Cardiac muscle cell (in vitro differentiated cells and primary cell): ENCODE results near the gene RNF141. TPM values are rescaled to one million over a fixed set of nuclear protein-coding genes. Genes with fewer than 3 reads are reported as not detected.

Source experiments
- DNase-seq, 2 donors: peaks; one replicate each; pipeline versions ENCODE4 v3.0.0 to v3.0.0-alpha.2; 2010 to 2017; ENCODE audit warnings: low read depth in 1 of 2, low spot score in 1 of 2
- H3K27ac ChIP-seq: fragments of 200-600 bp; sonication (generic); 2 replicates; pipeline ENCODE4 v1.5.1; 2016
- H3K27me3 ChIP-seq: fragments of 200-600 bp; sonication (generic); 2 replicates; pipeline ENCODE4 v1.6.0; 2016; ENCODE audit warnings: control low read depth
- H3K36me3 ChIP-seq: fragments of 200-600 bp; sonication (generic); 2 replicates; pipeline ENCODE4 v1.5.1; 2016; ENCODE audit warnings: control low read depth
- H3K4me1 ChIP-seq: fragments of 200-600 bp; sonication (generic); 2 replicates; pipeline ENCODE4 v1.8.1; 2017; ENCODE audit warnings: low read depth, mild to moderate bottlenecking, mixed run types
- H3K4me3 ChIP-seq: fragments of 200-600 bp; sonication (generic); 2 replicates; pipeline ENCODE4 v1.5.1; 2016; ENCODE audit warnings: mild to moderate bottlenecking
- H3K9me3 ChIP-seq: fragments of 200-600 bp; sonication (generic); 2 replicates; pipeline ENCODE4 v1.5.1; 2017; ENCODE audit warnings: low read depth, mild to moderate bottlenecking, control low read depth
- CTCF ChIP-seq: IDR thresholded peaks from 2 replicates; pipeline ENCODE4 v1.5.1; 2012; ENCODE audit warnings: low read depth, mild to moderate bottlenecking, low read length
- polyA plus RNA-seq: library from polyadenylated mRNA; unstranded; fragments of >200 nt; fragmentation: Nextera tagmentation; extraction: Ambion mirVana; gene quantifications from 2 replicates; pipeline ENCODE4 v1.2.1, GENCODE V29; 2016
- total RNA-seq: library from RNA; depleted of rRNA; stranded (reverse); fragments of >200 nt; gene quantifications from 2 replicates; pipeline ENCODE4 v1.2.3, GENCODE V29; 2016

Gene RNF141
- total and polyA plus RNA-seq, 2 experiments from 2014 or later, result 12.4 to 19.9 TPM

DNA sequence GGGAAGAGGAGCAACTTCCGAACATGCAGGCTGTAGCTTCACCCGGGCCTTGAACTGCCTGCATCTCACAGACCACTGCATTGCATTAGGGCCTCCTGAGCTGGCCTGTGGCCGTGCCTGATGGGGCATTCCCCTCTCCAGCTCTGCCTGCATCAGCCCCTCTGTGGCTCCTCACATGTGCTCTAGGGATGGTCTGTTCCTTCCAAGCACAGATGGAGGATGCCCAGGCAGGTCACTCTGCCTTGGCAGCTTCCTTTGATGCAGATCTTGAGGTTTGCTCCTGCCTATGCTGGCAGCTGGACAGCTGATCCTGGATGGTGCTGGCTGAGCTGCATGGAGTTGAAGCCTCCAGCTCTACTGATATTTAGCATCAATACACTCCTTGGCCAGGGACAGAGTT, 57.4 kb downstream of the RNF141 start:
- Histone ChIP-seq H3K27me3 (peaks cover 5% of the 10 kb centered on the region), H3K27ac (no peak overlapping the region), H3K4me1 (no peaks in the 10 kb centered on the region), H3K4me3 (no peak overlapping the region), H3K9me3 (no peaks in the 10 kb centered on the region), H3K36me3 (no peaks in the 10 kb centered on the region)
- no peak for TF ChIP-seq CTCF
- DNase-seq, result no peak

GRCh38 chr11:10483174-10483573, 57.8 kb downstream of the RNF141 start:
- no peak for TF ChIP-seq CTCF
- Histone ChIP-seq H3K4me1 (no peaks in the 10 kb centered on the region), H3K9me3 (no peaks in the 10 kb centered on the region), H3K27me3 (peaks cover 5% of the 10 kb centered on the region), H3K36me3 (no peaks in the 10 kb centered on the region), H3K4me3 (no peak overlapping the region), H3K27ac (no peak overlapping the region)
- DNase-seq, result no peak

GRCh38 chr11:10481560-10482349, 59.2 kb downstream of the RNF141 start:
- DNase-seq, result no peak
- H3K4me1 ChIP-seq, result no peaks in the 10 kb centered on the region
- H3K27me3 ChIP-seq, result peaks cover 5% of the 10 kb centered on the region
- H3K9me3 ChIP-seq, result no peaks in the 10 kb centered on the region
- H3K36me3 ChIP-seq, result no peaks in the 10 kb centered on the region
- TF ChIP-seq CTCF, result no peak
- no peak overlapping the region for H3K4me3 ChIP-seq
- no peak overlapping the region for H3K27ac ChIP-seq

DNA sequence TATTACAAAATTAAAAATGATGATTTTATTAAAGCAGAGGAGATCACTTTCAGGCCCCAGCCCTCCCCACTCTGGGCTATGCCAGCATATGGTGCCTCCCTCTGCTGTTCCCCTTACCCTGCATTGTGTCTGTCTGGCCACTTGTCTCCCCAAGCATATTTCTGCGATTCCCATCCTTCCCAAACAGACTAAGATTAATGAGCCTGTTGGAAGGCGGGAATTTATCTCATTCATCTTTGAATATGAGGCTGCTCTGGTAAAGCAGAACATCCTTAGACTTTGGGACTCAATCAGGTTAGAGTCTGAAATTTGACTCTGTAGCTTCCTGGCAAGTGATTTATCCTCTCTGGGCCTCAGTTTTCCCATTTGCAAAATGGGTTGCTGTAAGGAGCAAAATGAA, 60.2 kb downstream of the RNF141 start:
- Histone ChIP-seq H3K4me3 (no peak overlapping the region), H3K36me3 (no peaks in the 10 kb centered on the region), H3K27ac (no peak overlapping the region), H3K4me1 (no peaks in the 10 kb centered on the region), H3K27me3 (no peaks in the 10 kb centered on the region), H3K9me3 (no peaks in the 10 kb centered on the region)
- DNase-seq, result no peak
- no peak for TF ChIP-seq CTCF

DNA sequence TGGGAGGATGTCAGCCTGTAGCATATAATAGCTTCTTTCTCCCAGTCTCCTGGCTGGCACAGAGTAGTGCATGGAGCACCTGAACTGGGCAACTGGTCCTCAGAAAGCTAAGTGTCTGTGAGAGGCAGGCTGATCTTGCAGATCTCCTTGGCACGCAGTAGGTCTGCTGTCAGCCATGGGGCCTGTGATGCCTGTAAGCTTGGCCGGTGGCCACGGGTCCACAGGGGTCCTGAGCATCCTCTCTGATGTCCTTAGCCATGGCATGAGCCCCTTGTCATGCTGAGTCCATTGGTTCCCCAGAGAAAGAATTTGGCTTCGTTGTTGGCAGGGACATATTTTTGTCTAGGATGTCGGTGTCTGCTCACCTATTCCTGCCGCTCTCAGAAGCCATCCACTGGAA, 61.0 kb downstream of the RNF141 start:
- no peaks in the 10 kb centered on the region for H3K36me3 ChIP-seq
- H3K9me3 ChIP-seq, result no peaks in the 10 kb centered on the region
- no peaks in the 10 kb centered on the region for H3K27me3 ChIP-seq
- H3K27ac ChIP-seq, result no peak overlapping the region
- H3K4me1 ChIP-seq, result no peaks in the 10 kb centered on the region
- no peak for DNase-seq
- no peak for TF ChIP-seq CTCF
- H3K4me3 ChIP-seq, result no peak overlapping the region
